IMR-90 (cell line): ENCODE data around the gene SYAP1. TPM values are rescaled to one million over a fixed set of nuclear protein-coding genes. Genes with fewer than 3 reads are reported as not detected.

ENCODE experiments used
- ATAC-seq: fragments of 200-7000 bp; cut with Tn5 transposase; 2 replicates; pipeline ENCODE4 v1.9.1; 2020; ENCODE audit warnings: low read depth, mild to moderate bottlenecking, moderate library complexity
- BruUV-seq: library from RNA; stranded (reverse); fragments of 400-500 nt; replicated peaks from 2 replicates; lab custom pipeline; 2021; lab: Mats Ljungman, UMichigan
- CTCF ChIA-PET: fragments of 300-600 bp; formaldehyde crosslinking; extraction: SDS; loops from one replicate; lab custom pipeline; 2021; ENCODE audit warnings: antibody characterized with exemption; lab: Yijun Ruan, JAX
- POLR2A ChIA-PET: fragments of 300-600 bp; sonication (Branson Sonifier 250); formaldehyde crosslinking; loops from one replicate; lab custom pipeline; 2022; ENCODE audit warnings: antibody characterized with exemption; ENCODE audit not compliant: unreplicated experiment; lab: Charles Lee
- DNase-seq: peaks from one replicate; pipeline ENCODE4 v3.0.0; 2013
- H2AFZ ChIP-seq: replicated peaks from 2 replicates; pipeline ENCODE3; 2013; ENCODE audit warnings: low read length, mild to moderate bottlenecking; ENCODE audit not compliant: poor library complexity
- H2AK5ac ChIP-seq: 2 replicates; pipeline ENCODE4 v1.6.1; 2013; ENCODE audit warnings: low read depth, low read length, inconsistent platforms
- H2AK9ac ChIP-seq: replicated peaks from 2 replicates; pipeline ENCODE3; 2013; ENCODE audit warnings: mild to moderate bottlenecking, low read depth, low read length, moderate library complexity; ENCODE audit not compliant: poor library complexity
- H2BK120ac ChIP-seq: 2 replicates; pipeline ENCODE4 v1.6.1; 2013; ENCODE audit warnings: low read depth, low read length, inconsistent platforms
- H2BK15ac ChIP-seq: 3 replicates; pipeline ENCODE4 v1.6.1; 2013; ENCODE audit warnings: low read depth, low read length, inconsistent platforms
- H2BK20ac ChIP-seq: 2 replicates; pipeline ENCODE4 v1.6.1; 2013; ENCODE audit warnings: low read depth, mild to moderate bottlenecking, inconsistent platforms, low read length, moderate library complexity
- H2BK5ac ChIP-seq: 2 replicates; pipeline ENCODE4 v1.6.1; 2013; ENCODE audit warnings: mild to moderate bottlenecking, low read depth, low read length, inconsistent platforms; ENCODE audit not compliant: poor library complexity, severe bottlenecking
- H3K14ac ChIP-seq: replicated peaks from 2 replicates; pipeline ENCODE4 v1.6.1; 2013; ENCODE audit warnings: low read depth, low read length, inconsistent platforms
- H3K18ac ChIP-seq: 2 replicates; pipeline ENCODE4 v1.6.1; 2013; ENCODE audit warnings: low read depth, low read length, control low read depth
- H3K23ac ChIP-seq: 2 replicates; pipeline ENCODE4 v1.6.1; 2013; ENCODE audit warnings: low read depth, low read length, inconsistent platforms
- H3K27ac ChIP-seq: 2 replicates; pipeline ENCODE4 v1.5.1; 2013; ENCODE audit warnings: mild to moderate bottlenecking, control low read depth, low read length; ENCODE audit not compliant: insufficient read depth
- H3K27me3 ChIP-seq: 2 replicates; pipeline ENCODE4 v1.6.1; 2013; ENCODE audit warnings: low read length; ENCODE audit not compliant: control insufficient read depth, insufficient read depth
- H3K36me3 ChIP-seq: 2 replicates; pipeline ENCODE4 v1.6.1; 2013; ENCODE audit warnings: low read length, mixed read lengths; ENCODE audit not compliant: control insufficient read depth, insufficient read depth
- H3K4ac ChIP-seq: 2 replicates; pipeline ENCODE4 v1.6.1; 2013; ENCODE audit warnings: low read depth, low read length, inconsistent platforms
- H3K4me1 ChIP-seq: 2 replicates; pipeline ENCODE4 v1.6.1; 2013; ENCODE audit warnings: low read length, mixed read lengths; ENCODE audit not compliant: control insufficient read depth, insufficient read depth
- H3K4me2 ChIP-seq: 2 replicates; pipeline ENCODE4 v1.6.1; 2013; ENCODE audit warnings: low read depth, mild to moderate bottlenecking, control low read depth, low read length, moderate library complexity
- H3K4me3 ChIP-seq: 2 replicates; pipeline ENCODE4 v1.5.1; 2013; ENCODE audit warnings: low read depth, mild to moderate bottlenecking, control low read depth, low read length, moderate library complexity; ENCODE audit not compliant: insufficient read depth
- H3K56ac ChIP-seq: 2 replicates; pipeline ENCODE4 v1.6.1; 2013; ENCODE audit warnings: low read length, inconsistent platforms; ENCODE audit not compliant: insufficient read depth; ENCODE audit errors: extremely low read depth
- H3K79me1 ChIP-seq, 2 experiments: 2 replicates each; pipeline ENCODE4 v1.6.1; 2013; ENCODE audit warnings: low read length in 2 of 2, inconsistent platforms in 1 of 2, low read depth in 1 of 2
- H3K9ac ChIP-seq: 2 replicates; pipeline ENCODE4 v1.6.1; 2013; ENCODE audit warnings: low read depth, low read length, control low read depth
- H3K9me1 ChIP-seq: 2 replicates; pipeline ENCODE4 v1.6.1; 2013; ENCODE audit warnings: low read length, inconsistent platforms; ENCODE audit not compliant: insufficient read depth
- H3K9me3 ChIP-seq: 2 replicates; pipeline ENCODE4 v1.6.1; 2013; ENCODE audit warnings: low read length; ENCODE audit not compliant: control insufficient read depth, insufficient read depth
- H4K20me1 ChIP-seq: 2 replicates; pipeline ENCODE4 v1.6.1; 2013; ENCODE audit warnings: low read length, inconsistent platforms; ENCODE audit not compliant: insufficient read depth
- H4K5ac ChIP-seq: 2 replicates; pipeline ENCODE4 v1.6.1; 2013; ENCODE audit warnings: mild to moderate bottlenecking, low read depth, low read length, control low read depth
- H4K8ac ChIP-seq, 2 experiments: 2 replicates each; pipeline ENCODE4 v1.6.1; 2013; ENCODE audit warnings: low read depth in 2 of 2, low read length in 2 of 2, control low read depth in 1 of 2, inconsistent platforms in 1 of 2
- H4K91ac ChIP-seq: 2 replicates; pipeline ENCODE4 v1.6.1; 2013; ENCODE audit warnings: low read depth, low read length, inconsistent platforms; ENCODE audit not compliant: insufficient read depth
- CEBPB ChIP-seq: IDR thresholded peaks from 2 replicates; pipeline ENCODE4 v1.6.1; 2012; ENCODE audit warnings: low read depth, low read length, improper control_type of control experiment
- FOS ChIP-seq: fragments of 150-350 bp; IDR thresholded peaks from 2 replicates; pipeline ENCODE4 v1.6.1; 2016; ENCODE audit warnings: low read depth, low read length
- MAFK ChIP-seq: IDR thresholded peaks from 2 replicates; pipeline ENCODE4 v1.6.1; 2012; ENCODE audit warnings: low read depth, low read length, improper control_type of control experiment
- NFE2L2 ChIP-seq: fragments of 150-350 bp; IDR thresholded peaks from 2 replicates; pipeline ENCODE4 v1.6.1; 2016; ENCODE audit warnings: low read depth, mild to moderate bottlenecking, low read length
- POLR2A ChIP-seq: IDR thresholded peaks from 2 replicates; pipeline ENCODE4 v1.6.1; 2012; ENCODE audit warnings: mild to moderate bottlenecking, low read depth, low read length
- RAD21 ChIP-seq: IDR thresholded peaks from 2 replicates; pipeline ENCODE4 v1.6.1; 2012; ENCODE audit warnings: low read length, improper control_type of control experiment
- RFX5 ChIP-seq: IDR thresholded peaks from 2 replicates; pipeline ENCODE4 v1.8.0; 2012; ENCODE audit warnings: low read depth, mild to moderate bottlenecking, low read length, moderate library complexity
- SMC3 ChIP-seq: fragments of 150-350 bp; IDR thresholded peaks from 2 replicates; pipeline ENCODE4 v1.6.1; 2016; ENCODE audit warnings: low read depth, mild to moderate bottlenecking, antibody characterized with exemption, low read length, moderate library complexity
- WGBS, 2 experiments: methylation state at CpG; one replicate each; pipeline versions ENCODE4 v1.1.5 to v1.1.7; 2013; ENCODE audit warnings: missing lambda C conversion rate in 2 of 2; ENCODE audit not compliant: insufficient read length in 1 of 2; ENCODE audit errors: extremely low coverage in 2 of 2; 5-methylcytosine and 5-hydroxymethylcytosine counted together
- dilution Hi-C: fragments of 300-500 bp; cut with HindIII; formaldehyde crosslinking; loops from one replicate; pipeline ENCODE4 v1.14.3; 2018; ENCODE audit warnings: low sequenced_read_pairs; ENCODE audit not compliant: unreplicated experiment
- in situ Hi-C: fragments of 300-500 bp; cut with MboI; formaldehyde crosslinking; loops from 3 replicates; pipeline ENCODE4 v1.14.3; 2019; ENCODE audit warnings: low sequenced_read_pairs, inconsistent platforms, mixed read lengths
- intact Hi-C: fragments of 100-400 bp; cut with micrococcal nuclease; formaldehyde crosslinking; loops from 2 replicates; pipeline ENCODE4 v1.10.0; 2022
- polyA plus RNA-seq, 3 experiments: library from polyadenylated mRNA; depleted of rRNA; stranded (reverse); fragments of >200 nt; gene quantifications; 2 replicates each; pipeline ENCODE4 v1.2.3, GENCODE V29; 2012; ENCODE audit warnings: low replicate concordance in 1 of 3
- total RNA-seq: library from RNA; depleted of rRNA; stranded (reverse); fragments of >200 nt; gene quantifications from 2 replicates; pipeline ENCODE4 v1.2.3, GENCODE V29; 2012
- TF ChIP-seq, protein P1 (sequence below): fragments of 150-350 bp; IDR thresholded peaks from 2 replicates; pipeline ENCODE4 v1.6.1; 2016; ENCODE audit warnings: low read depth, mild to moderate bottlenecking, low read length, moderate library complexity, borderline replicate concordance
- TF ChIP-seq, protein P2 (sequence below): conservative IDR thresholded peaks from 2 replicates; pipeline ENCODE4 v1.5.1; 2012; ENCODE audit warnings: mild to moderate bottlenecking, low read depth, low read length, improper control_type of control experiment

Gene SYAP1
- total and polyA plus RNA-seq, 2 of the 4 experiments (the other 2 are of a cell fraction) = 17.7 to 35.0 TPM

DNA sequence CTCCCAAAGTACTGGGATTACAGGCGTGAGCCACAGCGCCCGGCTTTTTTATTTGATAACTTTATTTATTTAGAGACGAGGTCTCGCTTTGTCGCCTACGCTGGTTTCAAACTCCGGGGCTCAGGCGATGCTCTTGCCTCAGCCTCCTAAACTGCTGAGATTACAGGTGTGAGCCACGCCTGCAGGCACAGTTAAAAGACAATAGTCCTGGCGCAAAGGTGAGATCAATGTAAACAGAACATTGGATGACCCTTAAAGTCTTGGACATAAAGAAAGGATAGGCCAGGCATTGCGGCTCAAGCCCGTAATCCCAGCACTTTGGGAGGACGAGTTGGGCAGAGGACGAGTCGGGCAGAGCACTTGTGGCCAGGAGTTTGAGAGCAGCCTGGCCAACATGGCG is 64.0 kb downstream of the SYAP1 start:
- 98% methylated on average over 7 of the region's 17 CpGs; no CpG with 5 or more reads in 1 of the 2 experiments for WGBS, 2 experiments
- H3K4me3 ChIP-seq = no peak overlapping the region
- H3K18ac ChIP-seq = no peak overlapping the region
- no peaks in the 10 kb centered on the region for H3K9me1 ChIP-seq
- H2AK9ac ChIP-seq = no peak overlapping the region
- no peak overlapping the region for H3K14ac ChIP-seq
- H3K79me1 ChIP-seq = peaks cover 9 to 11% of the 10 kb centered on the region in 2 experiments; a peak in 3 of 4 replicates
- no peak overlapping the region for H2BK20ac ChIP-seq
- no TSS peak for BruUV-seq
- no peak overlapping the region for H3K23ac ChIP-seq
- no peak overlapping the region for H2BK15ac ChIP-seq
- ChIA-PET POLR2A (no interaction called here), CTCF (no interaction called here)
- in situ Hi-C loops = no loop called here
- no peak overlapping the region for H2BK5ac ChIP-seq
- H3K4ac ChIP-seq = no peak overlapping the region
- no peak overlapping the region for H4K8ac ChIP-seq
- DNase-seq (no peak), ATAC-seq (no peak)
- H2BK120ac ChIP-seq = no peak overlapping the region
- intact Hi-C loops = no loop called here
- H3K27me3 ChIP-seq = peaks cover 4% of the 10 kb centered on the region
- H3K9ac ChIP-seq = no peak overlapping the region
- no peaks in the 10 kb centered on the region for H3K4me1 ChIP-seq
- no peak overlapping the region for H3K4me2 ChIP-seq
- H4K91ac ChIP-seq = no peak overlapping the region
- H3K27ac ChIP-seq = no peak overlapping the region
- H2AK5ac ChIP-seq = no peak overlapping the region
- no peak overlapping the region for H3K56ac ChIP-seq
- H3K9me3 ChIP-seq = no peaks in the 10 kb centered on the region
- H2AFZ ChIP-seq = no peak overlapping the region
- H4K20me1 ChIP-seq = no peaks in the 10 kb centered on the region
- no peaks in the 10 kb centered on the region for H3K36me3 ChIP-seq
- dilution Hi-C loops = no loop called here
- H4K5ac ChIP-seq = no peak overlapping the region
- no peak for TF ChIP-seq RFX5
- no peak for TF ChIP-seq NFE2L2
- no peak for TF ChIP-seq FOS
- TF ChIP-seq RAD21 = no peak
- no peak for TF ChIP-seq POLR2A
- no peak for TF ChIP-seq MAFK
- no peak for TF ChIP-seq SMC3
- TF ChIP-seq CEBPB = no peak
- TF ChIP-seq, protein P1, sequence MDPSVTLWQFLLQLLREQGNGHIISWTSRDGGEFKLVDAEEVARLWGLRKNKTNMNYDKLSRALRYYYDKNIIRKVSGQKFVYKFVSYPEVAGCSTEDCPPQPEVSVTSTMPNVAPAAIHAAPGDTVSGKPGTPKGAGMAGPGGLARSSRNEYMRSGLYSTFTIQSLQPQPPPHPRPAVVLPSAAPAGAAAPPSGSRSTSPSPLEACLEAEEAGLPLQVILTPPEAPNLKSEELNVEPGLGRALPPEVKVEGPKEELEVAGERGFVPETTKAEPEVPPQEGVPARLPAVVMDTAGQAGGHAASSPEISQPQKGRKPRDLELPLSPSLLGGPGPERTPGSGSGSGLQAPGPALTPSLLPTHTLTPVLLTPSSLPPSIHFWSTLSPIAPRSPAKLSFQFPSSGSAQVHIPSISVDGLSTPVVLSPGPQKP = no peak
- TF ChIP-seq, protein P2, sequence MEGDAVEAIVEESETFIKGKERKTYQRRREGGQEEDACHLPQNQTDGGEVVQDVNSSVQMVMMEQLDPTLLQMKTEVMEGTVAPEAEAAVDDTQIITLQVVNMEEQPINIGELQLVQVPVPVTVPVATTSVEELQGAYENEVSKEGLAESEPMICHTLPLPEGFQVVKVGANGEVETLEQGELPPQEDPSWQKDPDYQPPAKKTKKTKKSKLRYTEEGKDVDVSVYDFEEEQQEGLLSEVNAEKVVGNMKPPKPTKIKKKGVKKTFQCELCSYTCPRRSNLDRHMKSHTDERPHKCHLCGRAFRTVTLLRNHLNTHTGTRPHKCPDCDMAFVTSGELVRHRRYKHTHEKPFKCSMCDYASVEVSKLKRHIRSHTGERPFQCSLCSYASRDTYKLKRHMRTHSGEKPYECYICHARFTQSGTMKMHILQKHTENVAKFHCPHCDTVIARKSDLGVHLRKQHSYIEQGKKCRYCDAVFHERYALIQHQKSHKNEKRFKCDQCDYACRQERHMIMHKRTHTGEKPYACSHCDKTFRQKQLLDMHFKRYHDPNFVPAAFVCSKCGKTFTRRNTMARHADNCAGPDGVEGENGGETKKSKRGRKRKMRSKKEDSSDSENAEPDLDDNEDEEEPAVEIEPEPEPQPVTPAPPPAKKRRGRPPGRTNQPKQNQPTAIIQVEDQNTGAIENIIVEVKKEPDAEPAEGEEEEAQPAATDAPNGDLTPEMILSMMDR = no peak
